Neural cell (in vitro differentiated cells): ENCODE data around the gene MCFD2. TPM values are rescaled to one million over a fixed set of nuclear protein-coding genes. Genes with fewer than 3 reads are reported as not detected.

ENCODE experiments used
- H2AFZ ChIP-seq: fragments of 200-600, 300-800 bp; sonication (generic), shearing (Covaris generic); 2 replicates; pipeline ENCODE4 v1.6.0; 2014; ENCODE audit warnings: low read depth, mild to moderate bottlenecking, antibody characterized with exemption, low read length, moderate library complexity
- H3F3A ChIP-seq: fragments of 200-600 bp; shearing (Covaris generic); 2 replicates; pipeline ENCODE4 v1.6.1; 2016; ENCODE audit warnings: mild to moderate bottlenecking, moderate library complexity, mixed read lengths, antibody characterized with exemption, low read length; ENCODE audit not compliant: insufficient read depth, poor library complexity, severe bottlenecking
- H3K27ac ChIP-seq: fragments of 200-600, 300-800 bp; sonication (generic), shearing (Covaris generic); 2 replicates; pipeline ENCODE4 v1.5.1; 2014; ENCODE audit warnings: mild to moderate bottlenecking, low read length, moderate library complexity
- H3K27me3 ChIP-seq: fragments of 300-800, 200-600 bp; sonication (generic), shearing (Covaris generic); 2 replicates; pipeline ENCODE4 v1.6.0; 2014; ENCODE audit warnings: mild to moderate bottlenecking, low read depth, low read length, moderate library complexity; ENCODE audit not compliant: insufficient read depth
- H3K36me3 ChIP-seq: fragments of 300-800, 200-600 bp; sonication (generic), shearing (Covaris generic); 2 replicates; pipeline ENCODE4 v1.5.1; 2014; ENCODE audit warnings: mild to moderate bottlenecking, antibody characterized with exemption, low read length, moderate library complexity; ENCODE audit not compliant: insufficient read depth
- H3K4me2 ChIP-seq: fragments of 300-800, 200-600 bp; sonication (generic), shearing (Covaris generic); 2 replicates; pipeline ENCODE4 v1.6.0; 2014; ENCODE audit warnings: mild to moderate bottlenecking, low read length
- H3K4me3 ChIP-seq: fragments of 300-800, 200-600 bp; sonication (generic), shearing (Covaris generic); 2 replicates; pipeline ENCODE4 v1.5.1; 2014; ENCODE audit warnings: mild to moderate bottlenecking, low read length, moderate library complexity
- H3K79me2 ChIP-seq: fragments of 200-600 bp; shearing (Covaris generic); replicated peaks from 2 replicates; pipeline ENCODE4 v1.6.0; 2014; ENCODE audit warnings: mild to moderate bottlenecking, low read length, moderate library complexity; ENCODE audit not compliant: insufficient read depth
- H3K9ac ChIP-seq: fragments of 300-800, 200-600 bp; sonication (generic), shearing (Covaris generic); 2 replicates; pipeline ENCODE4 v1.6.1; 2016; ENCODE audit warnings: mild to moderate bottlenecking, low read length, mixed read lengths
- H3K9me2 ChIP-seq: fragments of 200-600 bp; shearing (Covaris generic); 2 replicates; pipeline ENCODE4 v1.6.1; 2016; ENCODE audit warnings: mild to moderate bottlenecking, low read length, mixed read lengths; ENCODE audit not compliant: insufficient read depth
- H3K9me3 ChIP-seq: fragments of 200-600, 300-800 bp; sonication (generic), shearing (Covaris generic); 2 replicates; pipeline ENCODE4 v1.6.1; 2016; ENCODE audit warnings: mild to moderate bottlenecking, mixed run types, low read length, moderate library complexity, mixed read lengths
- H4K20me1 ChIP-seq: fragments of 200-600 bp; shearing (Covaris generic); 2 replicates; pipeline ENCODE4 v1.6.1; 2016; ENCODE audit warnings: mild to moderate bottlenecking, mixed run types; ENCODE audit not compliant: insufficient read depth
- EP300 ChIP-seq: fragments of 450-650 bp; conservative IDR thresholded peaks from 2 replicates; pipeline ENCODE4 v1.6.1; 2014; ENCODE audit warnings: antibody characterized with exemption, mild to moderate bottlenecking, moderate library complexity; ENCODE audit not compliant: poor library complexity, severe bottlenecking
- EZH2 ChIP-seq: fragments of 200-600, 300-800 bp; shearing (Covaris generic), sonication (generic); IDR thresholded peaks from 2 replicates; pipeline ENCODE4 v1.6.1; 2014; ENCODE audit warnings: antibody characterized with exemption, low read length, borderline replicate concordance, mild to moderate bottlenecking; ENCODE audit not compliant: insufficient read depth, poor library complexity, severe bottlenecking
- MXI1 ChIP-seq: fragments of 450-650 bp; conservative IDR thresholded peaks from 2 replicates; pipeline ENCODE4 v1.6.1; 2014; ENCODE audit warnings: antibody characterized with exemption, mild to moderate bottlenecking; ENCODE audit not compliant: poor library complexity, severe bottlenecking
- POLR2AphosphoS5 ChIP-seq: IDR thresholded peaks from 2 replicates; pipeline ENCODE4 v1.6.1; 2012
- RAD21 ChIP-seq: fragments of 450-650 bp; conservative IDR thresholded peaks from 2 replicates; pipeline ENCODE4 v1.6.1; 2014; ENCODE audit warnings: antibody characterized with exemption, mild to moderate bottlenecking, moderate library complexity
- SMC3 ChIP-seq: fragments of 450-650 bp; conservative IDR thresholded peaks from 2 replicates; pipeline ENCODE4 v1.6.1; 2014; ENCODE audit warnings: antibody characterized with exemption, mild to moderate bottlenecking, moderate library complexity; ENCODE audit not compliant: poor library complexity
- TAF1 ChIP-seq: IDR thresholded peaks from 2 replicates; pipeline ENCODE4 v1.6.1; 2012; ENCODE audit warnings: low read depth
- polyA plus RNA-seq: library from polyadenylated mRNA; depleted of rRNA; stranded (reverse); fragments of >200 nt; gene quantifications from 2 replicates; pipeline ENCODE4 v1.2.3, GENCODE V29; 2014
- TF ChIP-seq, protein P1 (sequence below): IDR thresholded peaks from 2 replicates; pipeline ENCODE4 v1.6.1; 2012; ENCODE audit warnings: borderline replicate concordance
- TF ChIP-seq, protein P2 (sequence below): fragments of 450-650 bp; IDR thresholded peaks from 2 replicates; pipeline ENCODE4 v1.5.1; 2014; ENCODE audit warnings: antibody characterized with exemption, mild to moderate bottlenecking, moderate library complexity; ENCODE audit not compliant: poor library complexity, severe bottlenecking

MCFD2 gene
- polyA plus RNA-seq, 1 donor from 2014 or later: 78.8 TPM

DNA sequence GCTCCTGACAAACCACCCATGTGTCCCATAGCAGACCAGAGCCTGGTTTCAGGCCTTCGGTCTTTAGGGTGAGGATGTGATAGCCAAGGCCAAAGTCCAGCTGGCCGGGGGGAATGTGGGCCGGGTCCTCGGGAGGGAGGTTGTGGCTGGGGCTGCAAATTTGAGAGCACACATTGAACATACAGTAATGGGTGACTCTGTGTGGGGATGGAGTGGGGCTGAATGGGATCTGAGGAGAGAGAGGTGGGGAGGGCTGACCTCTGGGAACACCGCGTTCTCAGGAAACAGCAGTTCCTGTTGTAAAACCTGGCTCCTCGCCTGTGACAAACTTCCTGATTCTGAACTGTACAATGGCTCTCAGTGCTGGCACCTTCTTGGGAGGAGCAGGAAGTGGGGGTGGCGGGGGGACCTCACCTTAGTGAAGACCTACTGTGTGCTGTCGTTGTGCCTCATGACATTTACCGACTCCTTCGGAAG lies 48.8 kb downstream of the MCFD2 start:
- Histone ChIP-seq H3K27ac (no peak overlapping the region), H3K9ac (no peak overlapping the region), H3K9me2 (no peaks in the 10 kb centered on the region), H3K79me2 (no peaks in the 10 kb centered on the region), H2AFZ (no peak overlapping the region), H3K4me2 (no peak overlapping the region), H3K4me3 (no peak overlapping the region), H3K9me3 (no peaks in the 10 kb centered on the region), H3K27me3 (no peaks in the 10 kb centered on the region), H4K20me1 (no peaks in the 10 kb centered on the region), H3K36me3 (no peaks in the 10 kb centered on the region), H3F3A (no peaks in the 10 kb centered on the region)
- TF ChIP-seq EZH2: no peak
- TF ChIP-seq, protein P1, sequence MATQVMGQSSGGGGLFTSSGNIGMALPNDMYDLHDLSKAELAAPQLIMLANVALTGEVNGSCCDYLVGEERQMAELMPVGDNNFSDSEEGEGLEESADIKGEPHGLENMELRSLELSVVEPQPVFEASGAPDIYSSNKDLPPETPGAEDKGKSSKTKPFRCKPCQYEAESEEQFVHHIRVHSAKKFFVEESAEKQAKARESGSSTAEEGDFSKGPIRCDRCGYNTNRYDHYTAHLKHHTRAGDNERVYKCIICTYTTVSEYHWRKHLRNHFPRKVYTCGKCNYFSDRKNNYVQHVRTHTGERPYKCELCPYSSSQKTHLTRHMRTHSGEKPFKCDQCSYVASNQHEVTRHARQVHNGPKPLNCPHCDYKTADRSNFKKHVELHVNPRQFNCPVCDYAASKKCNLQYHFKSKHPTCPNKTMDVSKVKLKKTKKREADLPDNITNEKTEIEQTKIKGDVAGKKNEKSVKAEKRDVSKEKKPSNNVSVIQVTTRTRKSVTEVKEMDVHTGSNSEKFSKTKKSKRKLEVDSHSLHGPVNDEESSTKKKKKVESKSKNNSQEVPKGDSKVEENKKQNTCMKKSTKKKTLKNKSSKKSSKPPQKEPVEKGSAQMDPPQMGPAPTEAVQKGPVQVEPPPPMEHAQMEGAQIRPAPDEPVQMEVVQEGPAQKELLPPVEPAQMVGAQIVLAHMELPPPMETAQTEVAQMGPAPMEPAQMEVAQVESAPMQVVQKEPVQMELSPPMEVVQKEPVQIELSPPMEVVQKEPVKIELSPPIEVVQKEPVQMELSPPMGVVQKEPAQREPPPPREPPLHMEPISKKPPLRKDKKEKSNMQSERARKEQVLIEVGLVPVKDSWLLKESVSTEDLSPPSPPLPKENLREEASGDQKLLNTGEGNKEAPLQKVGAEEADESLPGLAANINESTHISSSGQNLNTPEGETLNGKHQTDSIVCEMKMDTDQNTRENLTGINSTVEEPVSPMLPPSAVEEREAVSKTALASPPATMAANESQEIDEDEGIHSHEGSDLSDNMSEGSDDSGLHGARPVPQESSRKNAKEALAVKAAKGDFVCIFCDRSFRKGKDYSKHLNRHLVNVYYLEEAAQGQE: no peak
- no peak for TF ChIP-seq POLR2AphosphoS5
- TF ChIP-seq TAF1: no peak
- TF ChIP-seq EP300: no peak
- no peak for TF ChIP-seq MXI1
- no peak for TF ChIP-seq RAD21
- TF ChIP-seq, protein P2, sequence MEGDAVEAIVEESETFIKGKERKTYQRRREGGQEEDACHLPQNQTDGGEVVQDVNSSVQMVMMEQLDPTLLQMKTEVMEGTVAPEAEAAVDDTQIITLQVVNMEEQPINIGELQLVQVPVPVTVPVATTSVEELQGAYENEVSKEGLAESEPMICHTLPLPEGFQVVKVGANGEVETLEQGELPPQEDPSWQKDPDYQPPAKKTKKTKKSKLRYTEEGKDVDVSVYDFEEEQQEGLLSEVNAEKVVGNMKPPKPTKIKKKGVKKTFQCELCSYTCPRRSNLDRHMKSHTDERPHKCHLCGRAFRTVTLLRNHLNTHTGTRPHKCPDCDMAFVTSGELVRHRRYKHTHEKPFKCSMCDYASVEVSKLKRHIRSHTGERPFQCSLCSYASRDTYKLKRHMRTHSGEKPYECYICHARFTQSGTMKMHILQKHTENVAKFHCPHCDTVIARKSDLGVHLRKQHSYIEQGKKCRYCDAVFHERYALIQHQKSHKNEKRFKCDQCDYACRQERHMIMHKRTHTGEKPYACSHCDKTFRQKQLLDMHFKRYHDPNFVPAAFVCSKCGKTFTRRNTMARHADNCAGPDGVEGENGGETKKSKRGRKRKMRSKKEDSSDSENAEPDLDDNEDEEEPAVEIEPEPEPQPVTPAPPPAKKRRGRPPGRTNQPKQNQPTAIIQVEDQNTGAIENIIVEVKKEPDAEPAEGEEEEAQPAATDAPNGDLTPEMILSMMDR: no peak
- TF ChIP-seq SMC3: no peak

- Histone ChIP-seq H3K27me3 (no peaks in the 10 kb centered on the region), H3K79me2 (no peaks in the 10 kb centered on the region), H3K4me3 (no peak overlapping the region), H3K9ac (no peak overlapping the region), H3K36me3 (no peaks in the 10 kb centered on the region), H3F3A (no peaks in the 10 kb centered on the region), H4K20me1 (no peaks in the 10 kb centered on the region), H3K27ac (no peak overlapping the region), H3K9me2 (no peaks in the 10 kb centered on the region), H3K4me2 (no peak overlapping the region), H2AFZ (no peak overlapping the region), H3K9me3 (no peaks in the 10 kb centered on the region)
- TF ChIP-seq POLR2AphosphoS5 (no peak), EZH2 (no peak), TAF1 (no peak), EP300 (no peak), RAD21 (no peak), SMC3 (no peak), MXI1 (no peak)
- TF ChIP-seq, protein P1: no peak
- TF ChIP-seq, protein P2: no peak
Observed at GRCh38 chr2:46865181-46865970, 50.2 kb downstream of the MCFD2 start.
